Stimulated activated CD8-positive, alpha-beta memory T cell treated with anti-CD3 and anti-CD28 coated beads, Interleukin-15, amount 100 ng/mL, for 1 hour (primary cell): ENCODE results near the gene LSAMP.
"Not testable (repeated sequence)": the region's sequence is repeated elsewhere in the genome, so short reads cannot be mapped to it uniquely, and the experiment has no call there.

ENCODE experiments used
- DNase-seq: peaks from one replicate; pipeline ENCODE4 v3.0.0-alpha.2; 2020; ENCODE audit warnings: low read depth

The LSAMP gene

DNA sequence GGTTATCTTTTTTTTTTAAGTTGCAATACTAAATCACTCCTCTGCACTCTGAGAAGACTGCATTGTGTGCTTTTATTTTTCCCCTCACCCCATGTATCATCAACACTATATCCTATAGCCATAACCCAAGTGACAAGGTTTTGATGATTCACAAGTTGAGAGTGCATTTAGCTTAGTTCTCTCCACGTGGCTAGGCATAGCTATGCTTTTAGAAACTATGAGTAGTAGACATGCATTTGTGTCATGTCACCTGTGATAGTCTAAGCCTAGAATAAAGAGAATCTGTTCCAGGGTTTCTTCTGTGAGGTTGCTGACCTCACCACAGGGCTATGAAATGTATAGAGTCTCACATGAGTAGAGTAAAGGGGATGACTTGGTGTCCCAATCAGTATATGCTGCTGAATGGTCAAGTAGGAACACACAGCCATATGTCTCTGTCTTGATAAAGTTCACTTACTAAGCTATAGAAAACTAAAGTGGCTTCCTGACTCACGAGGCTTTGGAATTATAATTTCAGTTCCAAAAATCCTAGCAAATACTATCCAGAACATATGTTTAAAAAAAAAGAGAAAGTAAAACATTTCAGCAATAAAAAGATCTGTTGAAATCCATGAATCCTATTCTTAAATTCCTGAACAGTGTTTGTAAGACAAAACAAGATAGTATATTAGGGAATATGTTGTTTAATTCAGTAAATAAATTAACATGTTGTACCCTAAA lies 206.3 kb downstream of the LSAMP start:
- DNase-seq, result no peak

DNA sequence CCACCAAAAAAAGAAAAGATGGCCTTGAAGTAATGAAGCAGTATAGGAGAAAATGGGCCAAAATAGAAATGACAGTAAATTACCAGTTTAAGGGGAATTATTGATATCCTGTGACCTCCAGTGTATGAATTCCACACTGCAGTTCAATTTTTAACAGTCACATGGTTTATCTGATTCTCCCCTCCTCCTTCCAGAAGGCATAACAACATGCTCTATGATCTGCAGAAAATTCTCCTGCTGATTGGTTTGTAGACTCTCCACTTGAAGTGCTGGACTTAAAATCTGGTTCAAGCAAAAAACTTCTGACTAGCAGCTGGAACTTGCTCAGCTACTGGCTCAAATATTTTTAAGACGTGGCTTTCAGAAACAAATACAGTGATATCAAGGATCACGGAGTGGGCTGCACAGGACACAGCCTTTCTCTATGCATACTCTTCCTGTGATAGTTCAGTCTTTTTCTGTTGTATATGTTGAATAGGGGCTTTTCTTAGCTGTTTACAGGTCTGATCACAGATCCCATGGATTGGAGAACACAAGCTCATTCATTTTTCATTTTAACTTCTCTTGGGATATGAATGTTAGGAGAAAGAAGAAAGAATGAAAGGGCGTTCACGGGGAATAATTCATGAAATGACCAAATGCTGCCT lies 211.5 kb downstream of the LSAMP start:
- no peak for DNase-seq

DNA sequence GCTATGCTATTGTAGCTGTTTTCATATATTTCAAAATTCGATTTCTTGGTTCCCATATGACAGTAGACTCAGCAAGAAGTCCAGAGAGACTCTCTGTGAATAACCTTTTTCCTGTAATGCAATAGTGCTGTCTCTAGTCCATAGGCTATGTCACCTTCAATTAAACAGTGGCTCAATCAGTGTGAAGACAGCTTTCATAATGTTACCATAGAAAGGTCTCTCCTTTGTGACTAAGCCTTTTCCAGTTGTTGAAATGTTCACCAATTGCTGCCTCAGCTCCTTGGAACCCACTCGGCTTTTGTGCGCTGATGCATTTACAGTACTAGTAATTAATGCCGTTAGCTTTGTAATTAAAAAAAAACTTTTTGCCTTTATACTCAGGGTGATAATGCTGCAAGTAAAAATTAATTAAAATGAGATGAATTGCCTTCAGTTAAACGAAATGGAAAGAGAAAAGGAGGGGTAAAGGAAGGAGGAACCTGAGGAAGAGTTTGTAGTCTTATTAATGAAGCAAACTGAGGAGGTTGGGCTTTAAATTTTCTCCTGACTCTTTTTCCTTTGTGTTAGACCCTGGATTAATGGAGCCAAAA lies 214.8 kb downstream of the LSAMP start:
- no peak for DNase-seq

DNA sequence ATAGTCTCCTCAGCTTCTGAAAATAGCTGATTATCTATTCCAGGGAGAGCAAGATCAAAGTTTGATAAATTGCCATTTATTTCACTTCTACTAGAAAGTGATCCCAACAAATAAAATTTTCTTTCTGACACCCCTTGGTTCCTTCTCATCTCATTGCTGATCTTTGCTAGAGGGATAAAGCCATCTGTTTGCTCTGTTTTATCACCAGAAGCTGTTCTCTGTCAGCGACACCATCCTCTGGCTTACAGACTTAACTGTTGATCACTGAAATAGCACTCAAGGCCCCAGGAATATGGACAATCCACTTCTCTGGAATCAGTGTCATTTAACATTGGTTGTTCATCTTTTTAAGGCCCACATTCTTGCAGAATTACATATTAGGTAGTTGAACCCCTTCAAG lies 219.0 kb downstream of the LSAMP start:
- no peak for DNase-seq

DNA sequence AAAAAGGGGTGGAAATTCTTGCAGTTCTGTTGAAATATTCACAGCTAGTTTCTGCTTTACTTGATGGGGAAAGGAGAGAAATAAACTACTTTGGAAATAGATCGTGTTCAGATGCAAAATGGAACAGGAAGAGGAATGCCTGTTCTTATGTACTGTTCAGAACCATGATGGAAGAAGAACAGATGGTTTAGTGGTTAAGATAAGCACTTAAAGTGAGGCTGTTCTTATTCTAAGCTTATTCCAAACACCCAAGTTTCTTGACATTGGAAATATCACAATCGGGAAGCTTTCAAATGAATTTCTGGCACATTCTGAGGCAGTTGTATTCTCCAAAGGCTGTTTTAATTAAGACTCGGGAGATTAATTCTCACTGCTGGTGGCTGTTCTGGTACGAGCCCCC lies 228.5 kb downstream of the LSAMP start:
- no peak for DNase-seq

DNA sequence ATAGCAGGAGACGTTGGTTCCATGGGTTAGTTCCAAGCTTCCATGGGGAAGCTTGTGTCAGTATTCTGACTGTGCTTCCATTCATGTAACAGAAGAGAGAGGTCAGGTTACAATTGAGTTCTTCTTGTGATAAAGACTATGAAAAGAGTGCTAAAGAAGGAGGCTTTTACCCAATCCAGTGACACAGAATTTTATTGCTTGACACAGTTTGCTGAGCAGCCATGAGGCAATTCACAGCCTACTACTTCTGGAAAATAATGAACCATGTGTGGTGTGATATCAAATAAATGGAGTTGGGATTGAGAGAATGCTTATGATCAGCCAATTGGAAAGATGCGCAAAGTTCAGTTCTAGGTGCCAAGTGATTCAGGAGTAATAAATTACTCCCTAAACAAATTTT lies 233.4 kb downstream of the LSAMP start:
- DNase-seq, result no peak

DNA sequence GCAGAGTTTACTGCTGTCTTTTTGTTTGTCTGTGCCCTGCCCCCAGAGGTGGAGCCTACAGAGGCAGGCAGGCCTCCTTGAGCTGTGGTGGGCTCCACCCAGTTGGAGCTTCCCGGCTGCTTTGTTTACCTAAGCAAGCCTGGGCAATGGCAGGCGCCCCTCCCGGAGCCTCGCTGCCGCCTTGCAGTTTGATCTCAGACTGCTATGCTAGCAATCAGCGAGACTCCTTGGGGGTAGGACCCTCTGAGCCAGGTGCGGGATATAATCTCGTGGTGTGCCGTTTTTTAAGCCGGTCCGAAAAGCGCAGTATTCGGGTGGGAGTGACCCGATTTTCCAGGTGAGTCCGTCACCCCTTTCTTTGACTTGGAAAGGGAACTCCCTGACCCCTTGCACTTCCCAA lies 236.5 kb downstream of the LSAMP start:
- not testable (repeated sequence) for DNase-seq

DNA sequence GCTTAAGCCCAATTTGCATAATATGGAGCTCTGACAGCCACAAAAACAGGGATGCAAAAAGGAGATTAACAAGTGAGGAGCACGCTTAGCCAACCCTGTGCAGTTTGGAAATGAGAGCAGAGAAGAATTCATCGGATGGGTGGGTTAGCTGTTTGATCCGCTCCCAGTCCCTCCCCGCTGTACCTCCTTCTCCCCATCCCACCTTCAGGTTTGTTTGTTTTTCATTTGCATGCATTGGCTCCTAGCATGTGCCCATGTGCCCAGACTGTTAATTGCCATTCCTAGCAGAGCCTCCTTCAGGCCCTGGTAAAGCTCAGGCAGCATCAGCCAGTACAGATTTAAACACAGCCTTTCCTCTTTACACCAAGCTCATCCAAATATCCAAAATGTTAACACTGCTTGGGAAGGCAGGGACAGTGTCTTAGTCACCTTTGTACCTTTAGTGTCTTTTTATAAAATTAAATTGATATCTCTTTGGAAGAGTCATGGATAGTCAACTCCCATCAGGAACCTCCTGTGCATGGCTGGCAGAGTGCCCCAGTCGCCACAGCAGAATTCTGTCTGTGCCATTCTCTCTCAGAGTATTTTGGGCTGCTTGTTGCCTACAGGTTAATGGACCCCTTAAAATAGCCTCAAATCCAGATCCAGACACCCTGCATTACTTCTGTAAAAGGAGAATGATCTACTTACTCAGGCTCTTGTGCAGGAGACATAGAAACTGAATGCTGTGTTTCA lies 244.2 kb downstream of the LSAMP start:
- no peak for DNase-seq

DNA sequence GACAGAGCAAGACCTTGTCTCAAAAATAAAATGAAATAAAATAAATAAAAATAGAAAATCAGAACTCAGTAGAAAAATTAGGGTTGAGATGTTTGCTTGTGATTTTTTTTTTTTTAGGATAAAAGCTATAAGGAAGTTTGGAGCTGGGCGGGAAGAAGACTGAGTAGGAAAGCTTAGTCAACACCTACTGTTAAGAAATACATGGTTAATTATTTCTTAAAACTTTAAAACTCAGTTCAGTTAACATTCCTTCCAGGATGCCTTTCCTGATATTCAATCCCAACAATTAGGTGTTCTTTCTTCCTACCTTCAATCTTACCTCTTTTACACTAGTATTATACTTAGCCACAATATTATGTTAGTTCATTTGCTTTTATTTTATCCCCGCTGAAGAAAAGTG lies 246.2 kb downstream of the LSAMP start:
- no peak for DNase-seq

DNA sequence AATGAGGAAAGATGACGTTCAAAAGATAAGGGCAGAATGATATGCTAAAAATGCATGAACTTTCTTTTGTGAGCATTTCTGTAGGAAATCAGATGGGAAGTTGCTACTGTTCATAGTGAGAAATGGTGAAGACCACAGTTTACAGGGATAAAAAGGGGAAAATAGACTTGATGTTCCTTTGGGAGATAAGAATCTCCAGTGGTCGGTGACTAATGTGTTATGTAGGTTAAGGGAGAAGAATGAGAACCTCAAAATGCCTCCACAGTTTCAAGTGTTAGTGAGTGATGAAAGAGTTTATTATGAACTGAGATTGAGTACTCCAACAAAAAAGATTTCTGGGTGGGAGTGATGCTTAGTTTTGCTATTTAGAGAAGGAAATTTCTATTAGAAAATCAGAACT lies 247.2 kb downstream of the LSAMP start:
- DNase-seq, result no peak

DNA sequence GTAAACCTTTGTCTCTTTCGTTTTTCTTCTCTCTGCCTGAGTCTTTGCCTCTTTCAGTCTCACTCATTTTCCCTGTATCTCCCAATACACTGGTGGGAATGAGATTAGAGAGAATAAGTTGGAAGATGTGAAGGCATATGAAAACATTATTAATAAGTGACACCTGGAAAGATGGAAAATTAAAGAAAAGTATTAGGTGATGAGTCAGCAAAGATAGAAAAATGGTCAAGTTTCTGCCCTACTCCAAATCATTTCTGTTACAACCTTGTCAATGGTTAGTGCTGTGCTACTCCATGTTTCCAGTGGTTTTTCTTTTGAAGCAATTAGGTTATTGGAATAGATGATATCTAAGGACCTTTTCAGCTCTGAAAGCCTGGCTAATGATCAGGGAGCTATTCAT lies 252.8 kb downstream of the LSAMP start:
- no peak for DNase-seq

DNA sequence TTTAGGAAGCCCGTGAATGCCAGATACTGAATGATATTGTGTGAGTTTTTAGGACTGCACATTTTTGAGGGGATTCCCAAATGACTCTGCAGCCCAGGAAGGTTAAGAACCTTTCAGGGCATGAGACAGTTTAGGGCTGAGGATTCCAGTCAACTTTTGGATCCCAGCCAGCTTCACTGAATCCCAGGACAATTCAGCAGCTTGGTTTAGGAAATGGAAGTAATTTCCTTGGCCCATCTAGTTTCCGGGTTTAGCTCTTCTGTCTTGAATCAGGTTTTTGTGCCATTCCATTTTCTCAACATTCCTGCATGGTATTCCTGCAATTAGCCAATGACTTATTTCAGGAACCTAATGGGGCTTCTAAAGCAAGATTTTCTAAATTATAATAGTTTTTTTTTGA lies 253.9 kb downstream of the LSAMP start:
- no peak for DNase-seq

DNA sequence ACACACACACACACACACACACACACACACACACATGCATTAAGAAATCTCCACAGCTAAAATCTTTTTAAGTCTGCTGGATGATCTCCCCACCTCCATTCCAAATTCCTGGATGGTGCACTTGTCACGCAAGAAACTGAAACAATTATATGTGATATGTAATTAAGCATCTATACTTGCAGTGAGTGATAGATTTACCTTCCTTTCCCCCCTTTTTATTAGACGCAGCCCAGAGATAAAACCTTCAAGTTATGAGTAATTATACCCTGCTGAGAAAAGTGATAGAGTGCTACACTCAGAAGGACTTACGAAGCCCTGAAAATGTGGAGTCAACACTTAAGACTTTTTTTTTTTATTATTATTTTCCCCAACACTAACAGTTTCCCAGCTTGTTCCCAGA lies 255.2 kb downstream of the LSAMP start:
- DNase-seq, result no peak

DNA sequence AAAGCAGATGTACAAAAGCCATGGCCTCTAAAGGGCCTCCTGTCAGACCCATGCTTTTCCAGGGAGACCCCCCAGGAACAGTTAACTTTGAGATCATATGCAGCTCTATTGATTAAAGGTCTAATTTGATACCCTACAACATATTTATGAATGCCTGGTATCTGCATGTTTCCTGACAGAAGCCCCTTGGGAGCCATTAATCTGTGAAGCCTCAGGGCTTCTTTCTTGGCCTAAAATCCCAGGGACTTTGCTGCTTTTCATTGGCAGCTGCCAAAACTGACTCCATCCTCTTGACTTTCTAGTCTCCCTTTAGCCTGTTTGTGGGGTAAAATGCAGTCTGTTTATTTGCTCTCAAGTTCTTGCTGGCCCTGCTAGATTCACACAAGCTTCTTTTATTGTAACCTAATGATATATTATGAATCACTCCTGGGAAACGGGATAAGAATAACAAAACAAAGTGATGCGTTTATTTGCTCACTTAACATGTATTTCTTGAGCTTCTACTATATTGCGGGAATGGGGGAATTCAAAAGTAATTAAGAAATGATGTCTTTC lies 257.0 kb downstream of the LSAMP start:
- DNase-seq, result no peak

DNA sequence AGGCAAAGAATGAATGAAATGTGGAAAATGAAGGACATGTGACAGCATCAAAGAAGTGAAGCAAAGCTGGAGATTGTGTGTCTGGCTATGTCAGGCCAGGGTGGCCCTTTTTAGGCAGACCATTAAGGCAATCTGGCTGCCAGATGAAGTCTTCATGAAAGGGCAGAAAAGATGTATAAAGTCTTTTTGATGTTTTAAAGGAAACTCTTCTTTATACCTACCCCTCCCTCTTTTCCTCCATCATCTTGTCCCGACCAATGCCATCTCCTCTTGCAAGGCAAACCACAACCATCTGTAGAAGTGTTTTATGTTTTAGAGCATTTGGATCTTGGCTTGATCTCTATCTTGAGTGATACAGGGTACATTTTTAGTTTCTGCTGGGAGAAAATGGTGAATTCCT lies 259.2 kb downstream of the LSAMP start:
- DNase-seq, result no peak

DNA sequence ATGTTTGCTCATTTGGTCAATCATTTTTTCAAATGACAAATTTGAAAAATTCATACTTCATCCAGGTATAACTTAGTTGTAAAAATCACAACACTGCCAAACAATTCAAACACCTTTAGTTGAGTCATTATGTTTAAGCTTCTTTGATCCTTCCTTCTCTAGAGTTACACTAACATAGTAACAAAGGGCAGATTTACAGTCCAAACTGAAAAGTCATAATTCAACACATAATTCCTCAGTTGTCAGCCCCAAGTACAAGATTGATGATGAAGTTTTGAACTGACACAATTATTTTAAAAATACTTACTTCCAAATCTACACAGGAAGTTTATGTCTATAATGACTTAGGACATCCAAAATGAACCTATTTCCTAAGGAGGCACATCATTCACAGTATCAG lies 264.1 kb downstream of the LSAMP start:
- no peak for DNase-seq

DNA sequence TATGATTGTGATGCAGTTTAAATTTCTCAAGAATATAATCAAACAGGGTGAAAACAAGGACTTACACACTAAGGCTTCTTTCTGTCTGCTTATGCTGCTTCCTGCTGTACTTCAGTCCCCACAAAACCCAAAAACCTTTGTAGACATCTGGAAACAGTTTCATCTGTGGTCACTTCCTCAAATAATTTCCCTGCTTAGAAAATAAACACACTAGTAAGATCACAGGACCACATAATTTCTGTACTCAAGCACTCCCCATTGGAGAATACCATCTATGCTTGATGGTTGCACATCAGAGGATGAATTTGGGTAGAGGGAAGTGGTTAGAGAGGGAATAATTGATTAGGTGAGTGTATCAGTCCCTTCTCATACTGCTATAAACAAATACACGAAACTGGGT lies 266.2 kb downstream of the LSAMP start:
- DNase-seq, result no peak

DNA sequence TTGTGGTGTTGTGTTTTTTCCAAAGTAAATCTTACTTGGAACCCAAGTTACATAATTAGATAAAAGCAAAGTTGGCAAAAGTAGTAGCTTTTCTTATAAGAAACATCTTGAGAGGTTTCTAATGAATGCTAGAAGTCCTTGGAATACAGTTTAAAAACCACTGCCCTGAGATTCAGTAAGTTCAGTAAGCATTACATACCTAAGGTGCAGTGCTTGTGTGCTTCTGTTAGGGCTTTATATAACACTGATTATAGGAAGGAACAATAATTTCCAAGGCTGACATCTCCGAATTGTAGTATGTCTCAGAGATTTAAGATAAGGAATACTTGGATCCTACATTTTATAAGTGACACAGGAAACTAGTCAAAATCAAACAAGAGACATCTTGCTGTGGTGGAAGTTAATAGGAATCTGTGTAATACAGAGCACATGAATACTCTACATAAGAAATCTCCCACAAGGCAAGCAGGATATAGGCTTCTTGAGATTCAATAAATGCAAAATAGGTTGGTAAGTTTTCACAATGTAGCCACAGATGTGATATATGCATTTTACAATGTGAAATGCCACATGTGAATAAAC lies 268.2 kb downstream of the LSAMP start:
- DNase-seq, result no peak

DNA sequence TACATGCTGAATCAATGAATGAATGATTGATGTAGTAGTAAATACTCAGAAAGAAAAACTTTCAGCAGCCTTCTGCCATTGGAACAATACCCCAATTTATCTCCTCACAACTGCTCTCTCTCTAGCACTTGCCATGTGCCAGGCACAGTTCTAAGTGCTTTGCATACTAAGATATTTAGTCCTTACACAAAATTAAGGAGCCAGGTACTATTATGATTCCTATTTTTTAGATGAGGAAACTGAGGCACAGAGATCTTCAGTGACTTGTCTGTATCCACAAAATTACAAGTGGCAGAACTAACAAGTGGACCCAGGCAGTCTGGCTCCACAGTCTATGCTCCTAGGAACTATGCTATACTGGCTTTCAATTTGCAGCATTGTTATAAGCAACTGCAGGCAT lies 279.2 kb downstream of the LSAMP start:
- DNase-seq, result no peak

DNA sequence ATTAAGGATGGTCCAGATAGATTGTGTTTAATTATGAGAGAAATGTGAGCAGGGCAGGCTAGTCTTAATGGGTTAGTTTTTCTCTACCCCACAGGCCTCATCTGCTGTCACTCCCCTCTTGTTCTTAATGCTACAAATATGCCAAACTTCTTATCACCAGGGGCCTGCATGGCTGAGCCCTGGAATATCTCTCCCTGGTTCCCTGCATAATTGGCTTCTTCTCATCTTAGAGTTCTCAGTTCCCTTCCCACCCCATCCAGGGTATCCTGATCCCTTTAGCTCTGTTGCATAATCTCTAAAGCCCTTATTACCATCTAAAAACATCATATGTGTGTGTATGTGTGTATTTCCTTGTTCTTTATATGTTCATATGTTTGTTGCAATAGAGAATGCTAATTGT lies 279.6 kb downstream of the LSAMP start:
- no peak for DNase-seq

DNA sequence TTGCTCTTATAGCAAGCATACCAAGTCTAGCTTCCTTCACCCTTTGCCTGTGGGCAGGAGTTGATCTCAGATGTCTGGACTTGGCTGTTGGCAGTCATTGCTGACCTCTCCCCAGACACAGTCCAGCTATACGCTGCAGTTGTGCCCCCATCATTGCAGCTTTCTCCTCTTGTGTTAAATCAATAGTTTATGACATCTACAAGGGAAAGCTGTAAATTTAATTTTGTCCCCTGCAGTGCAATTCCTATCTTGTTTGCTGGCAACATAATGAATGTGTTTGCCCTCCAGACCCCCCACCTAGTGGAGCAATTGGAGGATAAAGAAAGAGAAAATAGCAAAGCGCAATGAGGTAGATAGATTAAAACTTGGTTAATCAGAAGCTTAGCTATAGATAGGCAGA lies 280.2 kb downstream of the LSAMP start:
- no peak for DNase-seq

DNA sequence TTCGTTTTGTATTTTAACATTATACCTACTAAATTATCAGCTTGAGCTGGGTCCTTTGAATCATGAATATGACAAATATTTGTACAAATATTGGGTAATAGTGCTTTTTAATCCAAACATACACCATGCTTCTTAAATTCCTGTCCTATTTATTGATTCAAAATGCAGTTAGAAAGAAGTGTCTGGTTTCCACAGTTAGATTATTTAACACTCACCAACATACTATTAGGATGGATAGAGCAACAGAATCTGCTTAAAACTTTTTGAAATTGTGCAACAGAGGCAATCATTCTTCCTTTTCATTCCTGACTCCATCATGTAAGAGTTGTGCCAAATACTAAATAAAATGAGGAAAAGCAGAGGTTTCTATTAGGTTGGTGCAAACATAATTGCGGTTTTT lies 281.2 kb downstream of the LSAMP start:
- DNase-seq, result no peak
